Stimulated activated naive CD4-positive, alpha-beta T cell treated with Interleukin-2 at 50 U/mL for 16 hours (primary cell): ENCODE measurements around the gene OXGR1.
"Not testable (repeated sequence)": the region's sequence is repeated elsewhere in the genome, so short reads cannot be mapped to it uniquely, and the experiment has no call there.

Experiments
- DNase-seq: peaks from one replicate; lab custom pipeline; 2025; lab: John Stamatoyannopoulos, UW

The OXGR1 gene

DNA sequence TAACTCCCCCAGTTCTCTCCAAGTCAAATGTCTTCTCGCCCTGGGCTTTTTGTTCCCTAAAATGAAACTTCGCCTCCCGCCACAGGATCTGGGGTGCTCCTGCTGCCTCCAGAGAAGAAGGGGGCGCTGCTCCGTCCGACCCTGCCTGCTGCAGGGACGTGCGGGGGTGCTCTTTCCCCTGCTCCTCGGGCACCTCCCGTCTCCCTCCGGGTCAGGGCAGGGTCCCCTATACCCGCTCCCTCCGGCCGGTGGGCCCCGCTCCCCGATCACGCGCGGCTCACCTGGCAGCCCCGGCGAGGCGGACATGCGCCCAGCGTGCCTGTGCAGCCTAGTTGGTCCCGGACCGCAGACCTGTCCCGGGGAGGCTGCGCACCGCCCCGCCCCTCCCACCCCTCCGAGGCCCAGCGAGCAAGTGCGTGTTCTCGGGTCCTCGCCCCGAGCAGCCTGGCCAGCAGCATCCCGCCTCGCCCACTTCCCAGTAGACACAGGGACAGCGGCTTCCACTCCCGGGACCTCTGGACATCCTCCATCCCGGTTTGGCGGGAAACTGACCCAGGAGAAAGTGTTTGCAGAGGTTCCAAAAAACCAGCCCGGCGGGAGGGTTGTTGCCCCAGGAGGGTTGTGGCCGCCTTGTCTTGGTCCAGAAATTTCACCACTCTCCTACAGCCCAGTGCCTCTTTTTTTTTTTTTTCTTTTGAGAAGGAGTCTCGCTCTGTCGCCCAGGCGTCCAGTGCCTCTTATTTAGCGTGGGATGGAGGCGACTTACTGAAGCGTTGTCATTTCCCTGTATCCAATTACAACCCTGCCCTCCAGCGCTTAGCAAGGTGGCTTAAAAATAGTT is at the start of gene OXGR1:
TSS of gene OXGR1 (minus strand) at position 460 of the 841 bp plus-strand sequence. CDS start 6,717 bp downstream, outside the sequence.
- DNase-seq, result no peak

DNA sequence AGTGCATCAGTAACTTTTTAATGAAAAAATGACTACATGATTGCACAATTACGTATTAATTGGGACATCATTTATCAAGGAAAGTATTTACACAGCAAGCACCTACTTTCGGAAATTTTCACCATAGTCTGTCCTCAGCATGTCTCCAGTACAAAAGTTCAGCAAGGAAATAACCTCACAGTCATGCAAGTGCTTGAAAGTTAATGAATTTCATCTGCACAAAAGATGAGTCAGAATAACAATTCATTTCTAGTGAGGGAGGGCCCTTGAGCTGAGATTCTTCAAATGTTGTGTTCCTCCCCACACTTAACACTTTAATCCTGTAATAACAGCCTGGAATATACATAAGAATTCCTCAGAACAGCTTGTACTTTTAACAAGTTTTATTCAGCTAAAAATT is 49.0 kb upstream of the OXGR1 start:
- no peak for DNase-seq

DNA sequence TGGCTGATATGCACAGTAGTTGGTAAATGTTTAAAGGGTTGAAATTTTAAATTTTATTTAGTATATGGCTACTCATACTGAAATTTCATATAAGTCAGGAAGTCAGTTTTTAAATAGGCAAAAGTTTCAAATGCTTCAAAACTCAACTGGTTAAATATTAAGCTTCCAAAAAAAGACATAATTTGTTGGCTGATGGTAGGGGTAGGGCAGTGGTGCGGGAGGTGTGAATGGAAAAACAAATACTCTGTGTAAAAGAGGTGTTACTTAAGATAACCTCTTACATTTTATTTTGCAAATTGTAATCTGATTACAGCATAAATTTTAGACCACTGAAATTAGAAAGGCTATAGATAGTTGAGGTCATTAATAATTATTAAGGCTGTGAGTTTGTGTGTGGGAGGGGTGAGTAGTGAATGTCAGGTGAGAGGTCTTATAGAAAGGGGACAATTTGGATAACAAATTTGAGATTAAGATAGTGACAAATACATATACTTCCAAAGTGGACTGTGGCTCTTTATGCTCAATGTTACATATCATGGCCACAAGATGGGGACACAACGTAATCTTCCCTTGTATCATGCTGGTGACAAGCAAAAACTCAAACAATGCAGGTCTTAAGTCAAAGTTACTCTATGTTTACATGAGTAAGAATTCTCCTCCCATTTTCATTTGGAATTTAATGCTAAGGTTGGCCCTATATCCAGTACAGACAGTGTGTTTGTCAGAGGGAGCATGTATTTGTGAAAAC is 36.6 kb upstream of the OXGR1 start:
- DNase-seq, result no peak

DNA sequence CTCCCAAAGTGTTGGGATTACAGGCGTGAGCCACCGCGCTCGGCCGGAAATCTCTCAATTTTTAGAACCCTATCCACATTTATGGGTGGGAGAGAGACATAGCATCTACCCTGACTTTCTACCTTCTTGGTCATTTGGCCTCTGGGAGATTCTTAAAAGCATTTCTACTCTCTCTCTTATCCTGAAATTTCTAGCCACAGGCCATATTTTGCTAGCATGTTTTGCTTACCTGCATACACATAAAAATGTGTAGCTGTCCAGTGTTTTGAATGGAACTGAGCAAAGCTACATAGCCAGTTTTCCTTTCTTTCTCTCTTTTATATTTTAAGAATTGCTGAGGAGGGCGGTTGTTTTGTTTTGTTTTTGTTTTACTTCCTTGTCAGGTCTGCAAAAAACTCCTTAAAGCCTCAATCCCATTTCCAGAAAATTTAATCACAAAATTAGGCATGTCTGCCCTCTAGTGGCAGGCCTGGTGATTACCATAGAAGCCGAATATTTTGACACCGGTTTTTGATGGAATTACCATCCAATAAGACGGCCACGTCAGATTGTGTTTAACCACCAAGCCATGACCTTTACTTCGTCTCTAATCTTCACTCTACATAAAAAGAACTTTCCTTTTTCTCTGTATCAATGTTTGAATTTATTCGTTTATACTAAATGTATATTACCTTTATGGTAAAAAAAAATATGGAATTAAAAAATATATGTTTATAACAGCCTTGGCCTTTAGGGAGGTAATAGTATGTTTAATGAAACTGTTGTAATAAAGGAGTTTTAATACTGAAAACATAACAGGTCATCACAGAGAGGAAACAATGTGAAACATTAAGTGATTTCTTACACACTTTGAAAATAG is 34.4 kb upstream of the OXGR1 start:
- DNase-seq, result peak; percentile 14

DNA sequence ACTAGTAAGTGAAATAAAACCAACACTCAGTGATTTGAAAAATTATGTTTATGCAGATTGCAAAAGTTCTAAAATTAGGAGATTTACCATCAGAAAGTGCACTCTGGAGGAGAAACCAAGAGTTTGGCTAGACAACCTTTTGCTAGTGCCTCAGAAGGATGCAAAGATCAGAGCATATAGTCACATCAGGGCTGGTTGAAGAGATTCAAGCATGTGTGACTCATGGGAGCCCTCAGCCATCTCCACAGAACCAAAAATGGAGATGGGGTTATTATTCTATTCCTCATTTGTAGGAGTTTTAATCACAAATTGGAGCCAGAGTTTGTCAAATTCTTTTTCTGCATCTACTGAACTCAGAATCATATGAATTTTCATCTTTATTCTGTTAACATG is 32.9 kb upstream of the OXGR1 start:
- DNase-seq, result no peak

DNA sequence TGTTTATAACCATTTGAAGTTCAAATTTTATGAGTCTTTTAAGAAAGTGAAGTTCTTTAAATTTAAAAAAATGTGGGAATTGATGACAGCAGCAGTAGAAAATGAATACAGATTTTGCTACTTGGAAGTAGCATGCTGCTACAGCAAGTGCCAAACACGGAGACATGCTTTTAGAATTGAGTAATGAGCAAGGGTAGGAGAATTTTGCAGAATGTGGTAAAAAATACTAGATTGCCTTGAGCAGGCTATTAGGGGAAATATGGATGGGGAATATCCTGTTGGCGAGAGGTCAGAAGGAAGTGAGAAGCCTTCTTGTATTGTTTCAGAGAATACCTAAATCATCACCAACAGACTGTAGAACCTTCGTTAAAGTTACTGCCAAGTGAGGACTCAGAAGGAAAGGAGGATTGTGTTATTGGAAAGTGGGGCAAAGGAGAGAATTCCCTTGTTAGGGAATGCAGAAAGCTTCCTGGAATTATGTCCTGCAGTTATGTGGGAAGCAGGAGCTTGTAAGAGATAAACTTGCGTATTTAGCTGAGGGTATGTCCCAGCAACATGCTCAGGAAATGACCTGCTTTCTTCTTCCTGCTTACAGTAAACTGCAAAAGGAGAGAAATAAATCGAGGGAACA is 32.4 kb upstream of the OXGR1 start:
- DNase-seq, result no peak

DNA sequence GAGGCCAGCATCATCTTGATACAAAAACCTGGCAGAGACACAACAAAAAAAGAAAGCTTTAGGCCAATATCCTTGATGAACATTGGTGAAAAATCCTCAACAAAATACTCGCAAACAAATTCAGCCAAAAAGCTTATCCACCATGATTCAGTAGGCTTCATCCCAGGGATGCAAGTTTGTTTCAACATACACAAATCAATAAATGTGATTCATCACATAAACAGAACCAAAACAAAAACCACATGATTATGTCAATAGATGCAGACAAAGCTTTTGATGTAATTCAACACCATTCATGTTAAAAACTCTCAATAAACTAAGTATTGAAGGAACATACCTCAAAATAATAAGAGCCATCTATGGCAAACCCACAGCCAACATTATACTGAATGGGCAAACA is 29.5 kb upstream of the OXGR1 start:
- not testable (repeated sequence) for DNase-seq

DNA sequence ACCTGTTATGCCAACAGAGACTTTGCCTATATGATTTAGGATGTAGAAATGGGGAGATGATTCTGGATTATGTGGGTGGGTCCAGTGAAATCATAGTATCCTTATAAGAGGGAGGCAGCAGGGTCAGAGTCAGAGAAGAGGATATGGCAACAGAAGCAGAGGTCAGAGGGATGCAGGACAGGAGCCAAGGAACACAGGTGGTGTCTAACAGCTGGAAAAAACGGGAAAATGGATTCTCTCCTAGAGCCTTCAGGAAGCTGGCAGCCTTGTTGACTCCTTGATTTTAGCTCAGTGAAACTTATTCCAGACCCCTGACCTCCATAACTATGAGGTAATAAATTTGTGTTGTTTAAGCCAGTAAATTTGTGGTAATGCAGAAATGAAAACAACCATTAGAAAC is 28.8 kb upstream of the OXGR1 start:
- DNase-seq, result no peak

DNA sequence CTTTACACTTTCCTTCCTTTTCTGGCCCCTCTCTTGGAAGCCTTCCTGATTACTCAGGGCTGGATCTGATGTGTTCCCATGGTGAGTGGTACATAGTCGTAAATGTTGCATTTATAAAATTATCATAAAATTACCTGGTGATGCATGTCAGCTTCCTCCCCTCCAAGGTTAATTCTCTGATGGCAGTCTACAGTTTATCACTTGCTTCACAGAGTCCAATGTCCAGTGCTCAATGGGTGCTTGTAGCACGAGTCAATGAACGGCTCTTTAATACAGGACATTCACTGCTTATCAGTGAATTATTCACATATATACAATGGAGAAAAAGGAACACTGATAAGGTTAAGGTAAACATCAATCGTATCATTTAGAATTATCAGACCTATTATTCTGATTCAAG is 27.0 kb upstream of the OXGR1 start:
- DNase-seq, result no peak

DNA sequence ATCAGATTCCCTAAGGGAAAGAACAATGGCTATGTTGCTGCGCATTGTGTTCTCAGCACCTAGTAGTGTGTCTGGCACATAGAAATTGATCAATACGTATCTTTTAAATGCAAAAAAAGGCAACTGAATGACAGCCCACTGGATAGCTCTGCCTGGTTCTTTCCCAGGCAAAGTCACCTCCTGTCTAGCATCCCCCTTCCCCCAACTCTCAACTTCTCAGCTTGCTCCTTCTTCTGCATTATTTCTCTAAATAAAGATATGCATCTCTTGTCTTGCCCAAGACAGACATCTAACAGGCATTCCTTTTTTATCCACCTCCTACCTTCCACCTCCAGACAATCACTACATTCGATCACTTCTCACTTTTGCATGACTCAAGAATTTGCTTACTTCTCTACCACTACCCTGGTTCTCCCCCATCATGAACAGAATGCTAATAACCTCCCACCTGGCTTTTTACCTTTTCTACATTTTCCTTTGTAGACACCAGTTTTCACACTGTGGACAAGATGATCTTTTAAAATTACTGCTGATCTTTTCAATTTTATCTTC is 26.5 kb upstream of the OXGR1 start:
- DNase-seq, result no peak

DNA sequence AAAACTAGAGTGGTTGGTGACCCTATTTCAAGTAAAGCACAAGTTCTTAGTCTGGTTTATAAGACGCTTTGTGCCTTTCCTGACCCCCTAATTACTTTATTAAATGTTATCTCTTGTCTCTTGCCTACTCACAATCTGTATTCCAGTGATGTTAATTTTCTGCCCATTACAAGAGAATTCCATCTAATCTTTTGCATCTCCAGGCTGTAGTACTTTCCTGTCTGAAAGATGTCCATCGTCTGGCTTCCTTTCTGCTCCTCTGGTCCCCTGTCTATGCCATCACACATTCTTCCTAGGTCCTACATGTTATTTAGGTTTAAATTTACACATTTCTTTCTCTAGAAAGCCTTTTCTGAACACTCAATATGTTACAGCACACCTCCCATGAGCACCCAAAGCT is 25.9 kb upstream of the OXGR1 start:
- no peak for DNase-seq

DNA sequence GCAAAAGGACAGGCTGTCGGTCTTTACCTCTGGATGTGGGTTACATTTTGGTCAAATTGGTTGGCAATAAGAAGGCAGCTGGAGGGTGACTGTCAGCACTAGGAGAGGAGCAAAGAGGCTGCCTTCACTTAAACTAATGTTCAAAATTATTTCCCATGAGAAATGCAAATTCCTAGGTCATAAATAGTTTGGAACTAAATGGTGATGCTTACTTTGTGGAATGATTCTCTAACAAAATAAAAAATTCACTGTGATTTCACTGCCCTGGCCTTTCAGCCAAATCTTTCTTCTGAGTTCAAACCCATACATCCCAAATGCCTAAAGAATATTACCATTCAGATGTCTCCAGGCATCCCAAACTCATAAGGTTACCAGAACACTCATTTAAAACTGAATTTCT is 25.0 kb upstream of the OXGR1 start:
- DNase-seq, result no peak

DNA sequence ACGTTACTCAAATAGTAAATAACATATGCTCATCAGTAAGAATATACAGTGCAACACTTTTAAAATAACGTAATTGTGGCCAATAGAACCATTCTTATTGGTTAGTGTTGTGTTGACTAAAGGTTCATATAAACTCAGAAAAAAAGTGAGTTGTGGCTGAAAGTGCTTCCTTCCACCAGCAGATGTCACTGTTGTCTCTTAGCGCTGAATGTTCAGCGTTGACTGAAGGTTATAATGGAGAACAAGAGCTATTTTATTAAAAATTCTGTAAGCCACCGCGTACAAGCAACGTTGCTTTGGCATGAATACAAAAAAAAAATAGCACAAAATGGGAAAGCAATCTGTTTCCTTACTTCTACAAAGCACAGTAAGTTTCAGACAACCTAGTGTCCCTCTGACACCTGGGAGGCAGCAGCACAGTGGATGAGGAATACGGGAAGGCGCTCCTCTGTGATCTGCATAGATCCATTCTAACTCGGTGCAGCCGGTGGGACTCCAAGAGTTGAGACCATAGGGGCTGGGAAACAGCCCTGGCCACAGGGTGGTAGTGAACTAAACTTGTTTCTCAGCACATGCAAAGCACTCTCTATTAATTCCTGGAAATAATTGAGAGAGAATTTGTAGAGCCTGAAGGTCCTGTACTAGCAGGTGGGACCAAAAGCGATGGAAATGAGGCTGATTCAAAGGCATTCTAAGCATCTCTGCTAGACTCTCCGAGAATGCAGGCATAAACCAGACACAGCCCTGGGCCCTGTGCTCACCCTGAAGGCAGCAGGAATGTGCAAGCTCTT is 23.9 kb upstream of the OXGR1 start:
- DNase-seq, result peak; percentile 5

DNA sequence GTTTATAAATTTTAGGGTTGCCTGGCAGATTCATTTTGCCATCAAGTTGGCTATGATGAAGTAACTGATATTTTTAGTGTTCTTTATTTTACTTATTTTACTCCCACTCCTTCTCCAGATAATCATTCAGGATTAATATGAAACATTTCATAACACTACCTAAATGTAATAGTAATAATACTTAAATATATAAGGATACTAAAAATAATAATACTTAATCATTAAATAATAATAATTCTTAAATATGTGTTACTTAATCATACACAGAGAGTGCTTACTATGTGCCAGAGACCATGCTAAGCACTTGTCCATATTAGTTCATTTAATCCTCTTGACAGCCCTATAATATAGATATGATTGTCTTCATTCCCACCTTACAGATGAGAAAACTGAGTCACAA is 23.0 kb upstream of the OXGR1 start:
- DNase-seq, result no peak

DNA sequence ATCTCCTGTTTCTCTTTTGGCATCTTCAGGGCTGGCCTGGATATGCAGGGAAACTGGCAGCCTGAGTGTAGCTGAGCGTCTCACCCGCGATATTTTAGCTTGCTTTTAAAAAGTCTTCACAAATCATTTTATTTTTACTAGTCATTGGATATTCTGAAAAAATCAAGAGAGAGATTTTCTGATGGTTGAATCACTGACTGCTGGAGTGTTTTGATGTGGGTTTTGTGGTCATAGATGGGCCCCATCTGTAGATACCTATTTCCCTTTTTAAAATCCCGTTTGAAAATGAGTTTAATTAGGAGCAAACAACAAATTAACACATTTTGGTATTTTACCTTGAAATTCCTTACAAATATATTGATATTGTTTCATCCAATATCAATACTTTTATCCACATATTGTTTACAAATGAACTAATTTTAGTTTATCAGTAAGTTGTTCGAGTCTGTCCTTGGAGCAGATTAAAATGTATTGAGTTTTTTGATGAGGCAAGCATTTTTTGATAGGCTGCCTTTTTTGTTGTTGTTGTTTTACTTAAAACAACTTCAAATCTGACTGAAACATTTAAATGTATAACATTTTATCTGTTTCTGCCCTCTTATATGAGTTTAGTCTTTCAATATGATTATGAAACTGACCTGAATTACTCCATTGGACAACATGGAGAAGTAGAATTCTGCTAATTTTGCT is 21.5 kb upstream of the OXGR1 start:
- no peak for DNase-seq

DNA sequence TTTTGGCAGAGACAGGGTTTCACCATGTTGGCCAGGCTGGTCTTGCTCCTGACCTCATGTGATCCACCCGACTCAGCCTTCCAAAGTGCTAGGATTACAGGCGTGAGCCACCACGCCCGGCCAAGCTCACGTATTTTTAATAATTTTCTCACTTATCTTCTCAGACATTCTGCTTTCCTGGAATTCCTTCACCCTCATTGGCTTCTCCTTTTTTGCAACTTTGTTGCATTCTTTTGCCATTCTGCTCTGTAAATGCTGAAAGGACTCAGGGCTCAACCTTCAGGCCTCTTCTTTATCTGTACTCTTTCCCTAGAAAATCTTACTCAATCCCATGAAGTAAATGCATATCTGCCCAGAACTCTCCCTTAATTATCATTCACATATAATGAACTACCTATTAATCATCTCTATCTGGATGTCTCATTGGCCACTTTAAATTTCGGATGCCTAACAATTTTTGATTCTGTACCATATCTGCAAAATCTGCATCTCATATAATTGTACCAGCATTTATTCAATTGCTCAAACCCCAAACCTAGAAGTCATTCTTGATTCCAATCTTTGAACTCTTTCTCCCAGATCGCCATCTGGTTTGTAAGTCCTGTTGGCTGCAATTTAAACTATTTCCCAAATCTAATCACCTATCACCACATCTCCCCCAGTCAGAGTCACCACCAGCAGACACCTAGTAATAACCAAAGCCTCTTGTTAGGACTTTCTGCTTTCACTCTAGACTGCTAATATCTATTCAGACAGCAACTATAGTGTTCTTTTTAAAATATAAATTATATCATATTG is 18.2 kb upstream of the OXGR1 start:
- DNase-seq, result no peak

DNA sequence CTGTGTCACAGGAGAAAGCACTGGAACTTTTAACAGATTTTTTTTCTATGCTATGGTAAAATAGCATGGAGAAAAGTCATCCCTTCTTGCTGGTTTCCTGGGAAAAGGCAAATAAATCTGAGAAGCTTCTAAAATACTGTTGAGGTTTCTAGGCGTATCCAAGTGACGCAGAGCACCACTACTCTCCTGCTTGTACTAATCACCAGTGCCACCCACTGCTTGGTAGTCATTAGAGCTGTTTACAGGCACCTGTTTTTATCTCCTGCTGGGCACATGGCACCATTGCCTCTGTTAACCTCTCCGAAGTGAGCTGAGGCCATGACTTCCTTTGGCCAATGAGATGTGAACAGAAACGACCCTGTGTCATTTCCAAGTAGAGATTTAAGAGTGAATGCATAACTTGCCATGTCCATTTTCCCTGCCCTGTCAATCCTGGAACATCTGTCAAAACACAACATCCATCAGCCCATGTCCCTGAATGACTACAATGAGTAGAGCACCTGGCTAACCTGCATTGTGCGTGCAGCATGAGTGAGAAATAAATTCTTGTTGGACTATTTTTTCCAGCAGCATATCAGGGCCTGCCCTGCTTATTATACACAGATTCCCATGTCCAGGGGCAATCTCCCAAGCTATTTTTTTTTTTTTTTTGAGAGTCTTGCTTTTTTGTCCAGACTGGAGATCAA is 17.3 kb upstream of the OXGR1 start:
- DNase-seq, result no peak

DNA sequence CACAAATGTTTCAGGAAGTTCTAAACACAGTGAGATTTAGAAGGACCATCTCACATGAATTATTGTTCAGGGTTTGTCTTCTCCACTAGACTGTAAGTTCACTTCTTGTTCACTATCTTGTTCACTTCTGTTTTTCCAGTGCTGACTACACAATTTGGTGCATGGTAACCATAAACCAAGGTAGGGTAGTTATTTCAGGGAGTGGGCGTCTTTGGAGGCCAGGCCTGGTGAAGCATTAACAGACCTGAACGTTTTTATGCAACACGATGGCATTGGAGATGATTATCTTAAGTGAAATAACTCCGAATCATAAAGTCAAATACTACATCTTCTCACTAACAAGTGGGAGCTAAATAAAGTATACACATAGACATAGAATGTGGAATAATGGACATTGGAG is 14.4 kb upstream of the OXGR1 start:
- DNase-seq, result no peak
